ENCODE measurements around the gene PPIP5K1. TPM values are rescaled to one million over a fixed set of nuclear protein-coding genes. Genes with fewer than 3 reads are reported as not detected.
"Not testable (repeated sequence)": the region's sequence is repeated elsewhere in the genome, so short reads cannot be mapped to it uniquely, and the experiment has no call there.

PPIP5K1 gene
- 16.6 TPM for polyA plus RNA-seq (2012; ENCODE audit: insufficient read length, low read depth)

DNA sequence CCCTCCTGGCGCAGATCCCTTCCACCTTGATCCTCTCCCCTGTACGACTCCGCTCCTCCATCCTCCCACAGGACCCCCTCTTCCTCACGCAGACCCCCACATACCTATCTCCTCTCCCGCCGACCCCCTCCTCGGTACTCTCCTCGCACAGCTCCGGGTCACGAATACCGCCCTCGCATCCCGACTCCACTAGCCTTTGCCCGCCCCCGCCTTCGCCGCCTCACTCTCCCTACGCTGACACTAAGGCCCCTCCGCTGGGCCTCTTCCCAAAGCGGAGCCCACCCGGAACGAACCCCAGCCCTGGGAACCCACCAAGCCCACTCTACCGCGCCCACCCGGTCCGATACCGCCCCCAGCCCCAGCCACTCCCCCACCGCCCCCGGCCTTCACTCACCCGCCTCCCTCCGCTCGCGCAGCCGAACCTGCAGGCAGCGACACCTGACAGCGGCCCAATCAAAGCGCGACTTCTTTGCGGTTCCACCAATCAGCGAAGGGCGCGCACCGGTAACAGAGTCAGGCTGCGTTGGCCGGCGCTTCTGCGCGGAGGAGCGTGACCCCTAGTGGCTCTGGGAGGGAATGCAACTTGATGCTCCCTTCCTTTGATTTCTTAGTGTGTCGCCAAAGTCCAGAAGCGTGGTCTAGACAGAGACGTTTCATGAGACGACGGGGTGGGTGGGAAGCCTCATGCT, at the start of gene PPIP5K1:
Gene PPIP5K1 (minus strand): TSS at position 431 of the 689 bp plus-strand sequence. CDS start 5,704 bp downstream, outside the sequence.
- not testable (repeated sequence) for TF ChIP-seq SIN3A (IDR thresholded peaks at IDR 0.05; ENCODE audit: borderline replicate concordance, insufficient read depth, low read length); POLR2AphosphoS5 (IDR thresholded peaks at IDR 0.05; ENCODE audit: low read depth, low read length); REST (IDR thresholded peaks at IDR 0.05; ENCODE audit: insufficient read depth in 1 of 2, low read depth in 2 of 2, low read length in 2 of 2)

GRCh38 chr15:43625106-43625505, 35.1 kb upstream of the PPIP5K1 start:
- TF ChIP-seq POLR2AphosphoS5 (IDR thresholded peaks at IDR 0.05; ENCODE audit: low read depth, low read length) (no peak), SIN3A (IDR thresholded peaks at IDR 0.05; ENCODE audit: borderline replicate concordance, insufficient read depth, low read length) (no peak), FOXP2 (optimal IDR thresholded peaks at IDR 0.05; ENCODE audit: borderline replicate concordance, extremely low read depth, extremely low read length, insufficient read depth) (no peak), TAF1 (IDR thresholded peaks at IDR 0.05; ENCODE audit: borderline replicate concordance, insufficient read depth, low read length) (no peak), REST (IDR thresholded peaks at IDR 0.05; ENCODE audit: insufficient read depth in 1 of 2, low read depth in 2 of 2, low read length in 2 of 2) (no peak)

GRCh38 chr15:43618700-43619099, 28.7 kb upstream of the PPIP5K1 start, which contains the start of gene STRC:
Gene STRC (minus strand): TSS chr15:43618800. CDS start chr15:43618722, 78 bp downstream.
- not testable (repeated sequence) for TF ChIP-seq TAF1 (IDR thresholded peaks at IDR 0.05; ENCODE audit: borderline replicate concordance, insufficient read depth, low read length); SIN3A (IDR thresholded peaks at IDR 0.05; ENCODE audit: borderline replicate concordance, insufficient read depth, low read length); REST (IDR thresholded peaks at IDR 0.05; ENCODE audit: insufficient read depth in 1 of 2, low read depth in 2 of 2, low read length in 2 of 2)

- not testable (repeated sequence) for TF ChIP-seq REST (IDR thresholded peaks at IDR 0.05; ENCODE audit: insufficient read depth in 1 of 2, low read depth in 2 of 2, low read length in 2 of 2); POLR2AphosphoS5 (IDR thresholded peaks at IDR 0.05; ENCODE audit: low read depth, low read length); TAF1 (IDR thresholded peaks at IDR 0.05; ENCODE audit: borderline replicate concordance, insufficient read depth, low read length)
These were observed 3.6 kb upstream of the PPIP5K1 start, which contains the start of gene CKMT1B for GRCh38 chr15:43593328-43594190. Gene CKMT1B (plus strand): TSS chr15:43594027. CDS start chr15:43594219, 192 bp downstream.

Data from PFSK-1 (cell line).